NCI-H82 treated with DMSO at 0.1 percent for 48 hours (cell line): ENCODE results near the gene GDPD1.
"Not testable (repeated sequence)": the region's sequence is repeated elsewhere in the genome, so short reads cannot be mapped to it uniquely, and the experiment has no call there.

Experiments used
- DNase-seq: peaks from one replicate; lab custom pipeline; 2025; ENCODE audit not compliant: unreplicated experiment; lab: John Stamatoyannopoulos, UW

The GDPD1 gene

GRCh38 chr17:59220328-59221158 is at the start of gene GDPD1:
TSS of gene GDPD1 (plus strand) at chr17:59220511. CDS start at chr17:59220610, 99 bp downstream.
- peak; percentile 84 for DNase-seq

- DNase-seq, result no peak
Observed at GRCh38 chr17:59172436-59173004, 47.8 kb upstream of the GDPD1 start.

GRCh38 chr17:59174671-59175070 is 45.6 kb upstream of the GDPD1 start:
- DNase-seq, result no peak

- no peak for DNase-seq
Observed at GRCh38 chr17:59175076-59175475, 45.2 kb upstream of the GDPD1 start.

- no peak for DNase-seq
Observed at GRCh38 chr17:59178266-59178985, 41.9 kb upstream of the GDPD1 start.

GRCh38 chr17:59179601-59180000 is 40.7 kb upstream of the GDPD1 start:
- DNase-seq, result not testable (repeated sequence)

- DNase-seq, result no peak
Observed at GRCh38 chr17:59180626-59181025, 39.7 kb upstream of the GDPD1 start.

GRCh38 chr17:59181481-59181880 is 38.8 kb upstream of the GDPD1 start:
- DNase-seq, result no peak

- no peak for DNase-seq
Observed at GRCh38 chr17:59185997-59186396, 34.3 kb upstream of the GDPD1 start.

GRCh38 chr17:59186850-59187249 is 33.5 kb upstream of the GDPD1 start:
- DNase-seq, result no peak

- DNase-seq, result no peak
Observed at GRCh38 chr17:59190806-59191205, 29.5 kb upstream of the GDPD1 start.

GRCh38 chr17:59193336-59193862 is 26.9 kb upstream of the GDPD1 start:
- DNase-seq, result no peak

GRCh38 chr17:59199398-59199797 is 20.9 kb upstream of the GDPD1 start:
- no peak for DNase-seq

GRCh38 chr17:59202320-59202719 is 18.0 kb upstream of the GDPD1 start:
- DNase-seq, result no peak

GRCh38 chr17:59219370-59219769 is 941 bp upstream of the GDPD1 start:
- no peak for DNase-seq

GRCh38 chr17:59219992-59220327 is 351 bp upstream of the GDPD1 start:
- no peak for DNase-seq

GRCh38 chr17:59221159-59221847 is 992 bp downstream of the GDPD1 start:
- no peak for DNase-seq

- DNase-seq, result no peak
Observed at GRCh38 chr17:59223813-59224212, 3.5 kb downstream of the GDPD1 start.

- not testable (repeated sequence) for DNase-seq
Observed at GRCh38 chr17:59228588-59228987, 8.3 kb downstream of the GDPD1 start.

- DNase-seq, result no peak
Observed at GRCh38 chr17:59230764-59231163, 10.5 kb downstream of the GDPD1 start.

- DNase-seq, result no peak
Observed at GRCh38 chr17:59234631-59235030, 14.3 kb downstream of the GDPD1 start.
